CD4-positive, alpha-beta T cell treated with Interleukin-15 for 1 hour (primary cell): ENCODE data around the gene TMEM212.
A peak's percentile ranks its signal among the peaks of the same experiment; 100 is the strongest.

Source experiments
- DNase-seq: peaks from one replicate; pipeline ENCODE4 v3.0.0-alpha.2; 2020

Gene TMEM212

GRCh38 chr3:171842864-171843518 is at the start of gene TMEM212:
Gene TMEM212, plus strand, starts transcription at chr3:171843349. Its CDS starts 35 bp downstream, at chr3:171843384.
- no peak for DNase-seq

GRCh38 chr3:171796625-171797264 is 46.4 kb upstream of the TMEM212 start:
- no peak for DNase-seq

GRCh38 chr3:171797265-171797679 is 45.9 kb upstream of the TMEM212 start:
- DNase-seq = no peak

GRCh38 chr3:171797873-171798272 is 45.3 kb upstream of the TMEM212 start:
- no peak for DNase-seq

- DNase-seq = no peak
Observed at GRCh38 chr3:171799501-171799900, 43.6 kb upstream of the TMEM212 start.

- no peak for DNase-seq
Observed at GRCh38 chr3:171801738-171802589, 41.2 kb upstream of the TMEM212 start.

GRCh38 chr3:171802590-171802956 is 40.6 kb upstream of the TMEM212 start:
- no peak for DNase-seq

- DNase-seq = no peak
Observed at GRCh38 chr3:171803044-171803443, 40.1 kb upstream of the TMEM212 start.

- no peak for DNase-seq
Observed at GRCh38 chr3:171804618-171805389, 38.3 kb upstream of the TMEM212 start.

GRCh38 chr3:171805687-171806086 is 37.5 kb upstream of the TMEM212 start:
- DNase-seq = no peak

GRCh38 chr3:171806200-171807128 is 36.7 kb upstream of the TMEM212 start:
- no peak for DNase-seq

GRCh38 chr3:171807129-171807675 is 35.9 kb upstream of the TMEM212 start:
- DNase-seq = no peak

- DNase-seq = no peak
Observed at GRCh38 chr3:171807806-171808205, 35.3 kb upstream of the TMEM212 start.

GRCh38 chr3:171809611-171809860 is 33.6 kb upstream of the TMEM212 start:
- DNase-seq = no peak

- peak; percentile 55 for DNase-seq
Observed at GRCh38 chr3:171809861-171810628, 33.1 kb upstream of the TMEM212 start, which contains the start of gene PLD1. Gene PLD1, minus strand, starts transcription at chr3:171810483. Its CDS starts 72,432 bp downstream, at chr3:171738051.

GRCh38 chr3:171810629-171811294 is 32.4 kb upstream of the TMEM212 start:
- DNase-seq = no peak

GRCh38 chr3:171811295-171811912 is 31.7 kb upstream of the TMEM212 start:
- DNase-seq = no peak

GRCh38 chr3:171811913-171812335 is 31.2 kb upstream of the TMEM212 start:
- DNase-seq = no peak

GRCh38 chr3:171812811-171813210 is 30.3 kb upstream of the TMEM212 start:
- no peak for DNase-seq
